Lung (tissue), 12 donors: ENCODE measurements around the gene ENTPD1. TPM values are rescaled to one million over a fixed set of nuclear protein-coding genes. Genes with fewer than 3 reads are reported as not detected.
"Not testable (repeated sequence)": the region's sequence is repeated elsewhere in the genome, so short reads cannot be mapped to it uniquely, and the experiment has no call there.

ENCODE experiments used
- ATAC-seq: fragments of 200-7000 bp; cut with Tn5 transposase; one replicate; pipeline ENCODE4 v1.9.1; 2020; ENCODE audit warnings: moderate number of reproducible peaks; ENCODE audit not compliant: insufficient read depth, low FRiP score
- DNase-seq, 3 donors: peaks; one replicate each; pipeline ENCODE4 v3.0.0-alpha.2; 2013 to 2017
- H3K27ac ChIP-seq, 2 donors: one replicate each; pipeline ENCODE4 v1.5.1; 2013; ENCODE audit warnings: mild to moderate bottlenecking in 2 of 2, moderate library complexity in 2 of 2, control low read depth in 1 of 2, inconsistent platforms in 1 of 2, low read depth in 1 of 2, low read length in 1 of 2
- H3K27me3 ChIP-seq, 3 donors: one replicate each; pipeline ENCODE4 v1.5.1; 2013; ENCODE audit warnings: low read length in 2 of 3; ENCODE audit not compliant: control insufficient read depth in 3 of 3, insufficient read depth in 3 of 3
- H3K36me3 ChIP-seq, 4 donors: one replicate each; pipeline ENCODE4 v1.5.1; 2013; ENCODE audit warnings: low read length in 4 of 4, mild to moderate bottlenecking in 1 of 4, moderate library complexity in 1 of 4; ENCODE audit not compliant: control insufficient read depth in 4 of 4, insufficient read depth in 4 of 4
- H3K4me1 ChIP-seq, 5 donors: one replicate each; pipeline ENCODE4 v1.5.1; 2013; ENCODE audit warnings: low read length in 5 of 5, mild to moderate bottlenecking in 2 of 5, moderate library complexity in 1 of 5; ENCODE audit not compliant: control insufficient read depth in 5 of 5, insufficient read depth in 5 of 5
- H3K4me3 ChIP-seq: one replicate; pipeline ENCODE4 v1.5.1; 2013; ENCODE audit warnings: mild to moderate bottlenecking, control low read depth, moderate library complexity
- H3K9ac ChIP-seq, 2 donors: one replicate each; pipeline ENCODE4 v1.5.1; 2013; ENCODE audit warnings: low read length in 2 of 2, control low read depth in 1 of 2; ENCODE audit not compliant: insufficient read depth in 1 of 2
- H3K9me3 ChIP-seq, 4 donors: one replicate each; pipeline ENCODE4 v1.5.1; 2013; ENCODE audit warnings: low read length in 3 of 4, mild to moderate bottlenecking in 1 of 4, moderate library complexity in 1 of 4; ENCODE audit not compliant: control insufficient read depth in 4 of 4, insufficient read depth in 3 of 4
- CTCF ChIP-seq: IDR thresholded peaks from 2 replicates; pipeline ENCODE4 v1.5.1; 2012; ENCODE audit warnings: mild to moderate bottlenecking; ENCODE audit errors: control extremely low read depth, extremely low read depth
- WGBS, 2 donors: extraction: QIAGEN DNeasy Blood & Tissue Kit; methylation state at CpG; one replicate each; pipeline ENCODE4 v1.1.7; 2013; 5-methylcytosine and 5-hydroxymethylcytosine counted together
- polyA plus RNA-seq, 2 donors: library from polyadenylated mRNA; stranded (reverse); fragments of 200-250 nt; gene quantifications; one replicate each; pipeline ENCODE4 v1.2.1, GENCODE V29; 2013
- total RNA-seq, 2 donors: library from RNA; depleted of rRNA in 1 of 2; stranded (reverse); fragments of >200 nt in 1 of 2; gene quantifications; one replicate each; pipeline ENCODE4 v1.2.1, GENCODE V29; 2014 to 2021
- donor health status: control.
- donor health status: control.
- donor health status: Bipolar disorder and iron deficiency.
- donor health status: healthy.
- donor health status: DM: yes; HTN: yes; CAD: no.

The ENTPD1 gene
- total and polyA plus RNA-seq, 4 donors, result 5.5 to 46.6 (median 18.2) TPM

DNA sequence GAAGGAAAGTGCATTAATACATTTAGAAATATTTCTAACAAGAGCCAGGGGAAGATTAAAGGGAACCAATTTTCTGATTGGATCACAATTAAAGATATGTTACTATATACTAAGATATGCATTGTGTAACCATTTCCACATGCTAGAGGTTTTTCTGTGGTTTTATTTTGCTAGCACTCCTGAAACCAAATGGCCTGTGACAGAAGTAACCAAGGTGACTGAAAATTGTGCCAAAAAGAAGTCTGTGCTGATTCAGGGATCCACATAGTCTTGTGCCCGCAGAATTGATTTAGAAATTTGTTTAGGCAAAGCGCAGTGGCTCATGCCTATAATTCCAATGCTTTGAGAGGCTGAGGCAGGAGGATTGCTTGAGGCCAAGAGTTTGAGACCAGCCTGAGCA, 153.6 kb downstream of the ENTPD1 start:
- Histone ChIP-seq H3K36me3 (no peaks in the 10 kb centered on the region), H3K4me3 (no peak overlapping the region), H3K27ac (no peak overlapping the region), H3K27me3 (no peaks in the 10 kb centered on the region), H3K9ac (no peak overlapping the region), H3K9me3 (no peaks in the 10 kb centered on the region), H3K4me1 (peaks cover 0 to 7% (median 0%) of the 10 kb centered on the region in 5 donors)
- WGBS, 2 donors, result 86 to 95% methylated on average over 2 of the region's 2 CpGs
- no peak for DNase-seq
- no peak for ATAC-seq
- TF ChIP-seq CTCF, result no peak

DNA sequence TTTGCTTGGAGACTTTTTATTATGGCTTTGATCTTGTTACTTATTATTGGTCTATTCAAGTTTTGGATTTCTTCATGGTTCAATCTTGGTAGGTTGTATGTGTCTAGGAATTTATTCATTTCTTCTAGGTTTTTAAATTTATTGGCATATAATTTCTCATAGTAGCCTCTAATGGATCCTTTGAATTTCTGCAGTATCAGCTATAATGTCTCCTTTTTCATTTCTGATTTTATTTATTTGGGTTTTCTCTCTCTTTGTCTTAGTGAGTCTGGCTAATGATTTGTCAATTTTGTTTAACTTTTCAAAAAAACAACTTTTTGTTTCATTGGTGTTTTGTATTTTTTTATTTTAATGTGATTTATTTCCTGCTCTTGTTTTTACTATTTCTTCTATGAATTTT, 160.1 kb downstream of the ENTPD1 start:
- H3K27me3 ChIP-seq, H3K4me3 ChIP-seq, H3K36me3 ChIP-seq, H3K9ac ChIP-seq, H3K9me3 ChIP-seq, ATAC-seq, H3K4me1 ChIP-seq, DNase-seq, H3K27ac ChIP-seq: not testable (repeated sequence)

Other genes starting within 250 kb of the ENTPD1 start
- gene SORBS1, start 194.8 kb upstream of the ENTPD1 start, total RNA-seq, result 10 to 100 TPM; 68.5 to 68.9 TPM
- 10 to 100 TPM; 13.1 to 19.4 TPM for gene SORBS1, start 194.8 kb upstream of the ENTPD1 start, polyA plus RNA-seq
- gene ALDH18A1, start 99.5 kb upstream of the ENTPD1 start, total RNA-seq, result 10 to 100 TPM; 39.3 to 44.5 TPM
- gene ALDH18A1, start 99.5 kb upstream of the ENTPD1 start, polyA plus RNA-seq, result 10 to 100 TPM; 12.6 to 21.1 TPM
- 10 to 100 TPM; 38.1 to 43.2 TPM for gene TCTN3, start 62.2 kb upstream of the ENTPD1 start, total RNA-seq
- gene TCTN3, start 62.2 kb upstream of the ENTPD1 start, polyA plus RNA-seq, result 10 to 100 TPM; 13.1 to 21.4 TPM
- 1 to 10 TPM in 1 of 2 donors, under 1 TPM in 1; 0.74 to 5.0 TPM for gene CC2D2B, start 151.8 kb downstream of the ENTPD1 start, total RNA-seq
- under 1 TPM; 0.29 to 0.71 TPM for gene CC2D2B, start 151.8 kb downstream of the ENTPD1 start, polyA plus RNA-seq